ENCODE data around the gene TRIM63. TPM values are rescaled to one million over a fixed set of nuclear protein-coding genes. Genes with fewer than 3 reads are reported as not detected.

The TRIM63 gene
- total and polyA plus RNA-seq, 2 of the 13 experiments (the other 11 are each of a cell fraction or from before 2014, with no cell fraction given) = not detected

DNA sequence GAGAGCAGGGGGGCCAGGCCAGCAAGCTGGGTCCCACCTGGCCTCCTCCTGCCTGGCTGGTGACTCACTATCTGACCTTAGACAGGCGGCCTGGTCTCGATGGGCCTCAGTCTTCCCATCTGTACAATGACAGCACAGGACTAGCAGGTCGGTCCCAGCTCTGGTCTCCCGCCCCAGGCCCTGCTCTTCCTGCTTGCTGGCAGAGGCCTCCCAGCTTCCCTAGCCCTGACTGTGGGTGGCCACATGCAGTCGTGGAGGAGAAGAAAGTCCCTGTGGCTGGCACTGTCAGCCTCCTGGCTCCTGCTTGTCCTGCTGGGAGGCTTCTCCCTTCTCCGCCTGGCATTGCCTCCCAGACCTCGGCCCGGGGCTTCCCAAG is 45.0 kb downstream of the TRIM63 start (continued):
- TF ChIP-seq ZNF546 (CRISPR knock-in tag; conservative IDR thresholded peaks at IDR 0.05) (no peak), NKX3-1 (CRISPR knock-in tag; IDR thresholded peaks at IDR 0.05) (no peak), ZBTB7A (CRISPR knock-in tag; IDR thresholded peaks at IDR 0.05) (peak; percentile 18; the same call in 1 of the 2 replicates), ZMYM2 (CRISPR knock-in tag; IDR thresholded peaks at IDR 0.05) (peak; percentile 61; the same call in 1 of the 2 replicates), MIXL1 (CRISPR knock-in tag; IDR thresholded peaks at IDR 0.05) (no peak), ZSCAN9 (CRISPR knock-in tag; IDR thresholded peaks at IDR 0.05; ENCODE audit: borderline replicate concordance) (no peak), NFRKB (IDR thresholded peaks at IDR 0.05) (no peak), ZNF556 (CRISPR knock-in tag; IDR thresholded peaks at IDR 0.05; ENCODE audit: borderline replicate concordance) (no peak), PCBP2 (optimal IDR thresholded peaks at IDR 0.05; ENCODE audit: low read depth, low read length, poor library complexity, severe bottlenecking) (no peak), ZNF615 (CRISPR knock-in tag; IDR thresholded peaks at IDR 0.05; ENCODE audit: borderline replicate concordance) (no peak), RXRA (CRISPR knock-in tag; IDR thresholded peaks at IDR 0.05) (no peak), ERF (CRISPR knock-in tag; IDR thresholded peaks at IDR 0.05) (no peak), FOSL1 (CRISPR knock-in tag; IDR thresholded peaks at IDR 0.05; ENCODE audit: borderline replicate concordance) (no peak), ZFP36 (IDR thresholded peaks at IDR 0.05; ENCODE audit: borderline replicate concordance, low read depth, low read length, partially characterized antibody) (no peak), ZNF83 (CRISPR knock-in tag; IDR thresholded peaks at IDR 0.05; ENCODE audit: borderline replicate concordance) (0 out of 2 replicates have a peak, but pooled peaks have one; percentile 53)
- TF ChIP-seq, protein P1, sequence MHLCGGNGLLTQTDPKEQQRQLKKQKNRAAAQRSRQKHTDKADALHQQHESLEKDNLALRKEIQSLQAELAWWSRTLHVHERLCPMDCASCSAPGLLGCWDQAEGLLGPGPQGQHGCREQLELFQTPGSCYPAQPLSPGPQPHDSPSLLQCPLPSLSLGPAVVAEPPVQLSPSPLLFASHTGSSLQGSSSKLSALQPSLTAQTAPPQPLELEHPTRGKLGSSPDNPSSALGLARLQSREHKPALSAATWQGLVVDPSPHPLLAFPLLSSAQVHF (CRISPR knock-in tag; IDR thresholded peaks at IDR 0.05) = no peak
- TF ChIP-seq, protein P2, sequence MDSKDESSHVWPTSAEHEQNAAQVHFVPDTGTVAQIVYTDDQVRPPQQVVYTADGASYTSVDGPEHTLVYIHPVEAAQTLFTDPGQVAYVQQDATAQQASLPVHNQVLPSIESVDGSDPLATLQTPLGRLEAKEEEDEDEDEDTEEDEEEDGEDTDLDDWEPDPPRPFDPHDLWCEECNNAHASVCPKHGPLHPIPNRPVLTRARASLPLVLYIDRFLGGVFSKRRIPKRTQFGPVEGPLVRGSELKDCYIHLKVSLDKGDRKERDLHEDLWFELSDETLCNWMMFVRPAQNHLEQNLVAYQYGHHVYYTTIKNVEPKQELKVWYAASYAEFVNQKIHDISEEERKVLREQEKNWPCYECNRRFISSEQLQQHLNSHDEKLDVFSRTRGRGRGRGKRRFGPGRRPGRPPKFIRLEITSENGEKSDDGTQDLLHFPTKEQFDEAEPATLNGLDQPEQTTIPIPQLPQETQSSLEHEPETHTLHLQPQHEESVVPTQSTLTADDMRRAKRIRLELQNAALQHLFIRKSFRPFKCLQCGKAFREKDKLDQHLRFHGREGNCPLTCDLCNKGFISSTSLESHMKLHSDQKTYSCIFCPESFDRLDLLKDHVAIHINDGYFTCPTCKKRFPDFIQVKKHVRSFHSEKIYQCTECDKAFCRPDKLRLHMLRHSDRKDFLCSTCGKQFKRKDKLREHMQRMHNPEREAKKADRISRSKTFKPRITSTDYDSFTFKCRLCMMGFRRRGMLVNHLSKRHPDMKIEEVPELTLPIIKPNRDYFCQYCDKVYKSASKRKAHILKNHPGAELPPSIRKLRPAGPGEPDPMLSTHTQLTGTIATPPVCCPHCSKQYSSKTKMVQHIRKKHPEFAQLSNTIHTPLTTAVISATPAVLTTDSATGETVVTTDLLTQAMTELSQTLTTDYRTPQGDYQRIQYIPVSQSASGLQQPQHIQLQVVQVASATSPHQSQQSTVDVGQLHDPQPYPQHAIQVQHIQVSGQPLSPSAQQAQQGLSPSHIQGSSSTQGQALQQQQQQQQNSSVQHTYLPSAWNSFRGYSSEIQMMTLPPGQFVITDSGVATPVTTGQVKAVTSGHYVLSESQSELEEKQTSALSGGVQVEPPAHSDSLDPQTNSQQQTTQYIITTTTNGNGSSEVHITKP (CRISPR knock-in tag; IDR thresholded peaks at IDR 0.05; ENCODE audit: low read depth) = no peak
- TF ChIP-seq, protein P3, sequence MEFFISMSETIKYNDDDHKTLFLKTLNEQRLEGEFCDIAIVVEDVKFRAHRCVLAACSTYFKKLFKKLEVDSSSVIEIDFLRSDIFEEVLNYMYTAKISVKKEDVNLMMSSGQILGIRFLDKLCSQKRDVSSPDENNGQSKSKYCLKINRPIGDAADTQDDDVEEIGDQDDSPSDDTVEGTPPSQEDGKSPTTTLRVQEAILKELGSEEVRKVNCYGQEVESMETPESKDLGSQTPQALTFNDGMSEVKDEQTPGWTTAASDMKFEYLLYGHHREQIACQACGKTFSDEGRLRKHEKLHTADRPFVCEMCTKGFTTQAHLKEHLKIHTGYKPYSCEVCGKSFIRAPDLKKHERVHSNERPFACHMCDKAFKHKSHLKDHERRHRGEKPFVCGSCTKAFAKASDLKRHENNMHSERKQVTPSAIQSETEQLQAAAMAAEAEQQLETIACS (CRISPR knock-in tag; IDR thresholded peaks at IDR 0.05) = no peak
- TF ChIP-seq, protein P4, sequence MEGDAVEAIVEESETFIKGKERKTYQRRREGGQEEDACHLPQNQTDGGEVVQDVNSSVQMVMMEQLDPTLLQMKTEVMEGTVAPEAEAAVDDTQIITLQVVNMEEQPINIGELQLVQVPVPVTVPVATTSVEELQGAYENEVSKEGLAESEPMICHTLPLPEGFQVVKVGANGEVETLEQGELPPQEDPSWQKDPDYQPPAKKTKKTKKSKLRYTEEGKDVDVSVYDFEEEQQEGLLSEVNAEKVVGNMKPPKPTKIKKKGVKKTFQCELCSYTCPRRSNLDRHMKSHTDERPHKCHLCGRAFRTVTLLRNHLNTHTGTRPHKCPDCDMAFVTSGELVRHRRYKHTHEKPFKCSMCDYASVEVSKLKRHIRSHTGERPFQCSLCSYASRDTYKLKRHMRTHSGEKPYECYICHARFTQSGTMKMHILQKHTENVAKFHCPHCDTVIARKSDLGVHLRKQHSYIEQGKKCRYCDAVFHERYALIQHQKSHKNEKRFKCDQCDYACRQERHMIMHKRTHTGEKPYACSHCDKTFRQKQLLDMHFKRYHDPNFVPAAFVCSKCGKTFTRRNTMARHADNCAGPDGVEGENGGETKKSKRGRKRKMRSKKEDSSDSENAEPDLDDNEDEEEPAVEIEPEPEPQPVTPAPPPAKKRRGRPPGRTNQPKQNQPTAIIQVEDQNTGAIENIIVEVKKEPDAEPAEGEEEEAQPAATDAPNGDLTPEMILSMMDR (CRISPR knock-in tag; IDR thresholded peaks at IDR 0.05) = no peak
- TF ChIP-seq, protein P5, sequence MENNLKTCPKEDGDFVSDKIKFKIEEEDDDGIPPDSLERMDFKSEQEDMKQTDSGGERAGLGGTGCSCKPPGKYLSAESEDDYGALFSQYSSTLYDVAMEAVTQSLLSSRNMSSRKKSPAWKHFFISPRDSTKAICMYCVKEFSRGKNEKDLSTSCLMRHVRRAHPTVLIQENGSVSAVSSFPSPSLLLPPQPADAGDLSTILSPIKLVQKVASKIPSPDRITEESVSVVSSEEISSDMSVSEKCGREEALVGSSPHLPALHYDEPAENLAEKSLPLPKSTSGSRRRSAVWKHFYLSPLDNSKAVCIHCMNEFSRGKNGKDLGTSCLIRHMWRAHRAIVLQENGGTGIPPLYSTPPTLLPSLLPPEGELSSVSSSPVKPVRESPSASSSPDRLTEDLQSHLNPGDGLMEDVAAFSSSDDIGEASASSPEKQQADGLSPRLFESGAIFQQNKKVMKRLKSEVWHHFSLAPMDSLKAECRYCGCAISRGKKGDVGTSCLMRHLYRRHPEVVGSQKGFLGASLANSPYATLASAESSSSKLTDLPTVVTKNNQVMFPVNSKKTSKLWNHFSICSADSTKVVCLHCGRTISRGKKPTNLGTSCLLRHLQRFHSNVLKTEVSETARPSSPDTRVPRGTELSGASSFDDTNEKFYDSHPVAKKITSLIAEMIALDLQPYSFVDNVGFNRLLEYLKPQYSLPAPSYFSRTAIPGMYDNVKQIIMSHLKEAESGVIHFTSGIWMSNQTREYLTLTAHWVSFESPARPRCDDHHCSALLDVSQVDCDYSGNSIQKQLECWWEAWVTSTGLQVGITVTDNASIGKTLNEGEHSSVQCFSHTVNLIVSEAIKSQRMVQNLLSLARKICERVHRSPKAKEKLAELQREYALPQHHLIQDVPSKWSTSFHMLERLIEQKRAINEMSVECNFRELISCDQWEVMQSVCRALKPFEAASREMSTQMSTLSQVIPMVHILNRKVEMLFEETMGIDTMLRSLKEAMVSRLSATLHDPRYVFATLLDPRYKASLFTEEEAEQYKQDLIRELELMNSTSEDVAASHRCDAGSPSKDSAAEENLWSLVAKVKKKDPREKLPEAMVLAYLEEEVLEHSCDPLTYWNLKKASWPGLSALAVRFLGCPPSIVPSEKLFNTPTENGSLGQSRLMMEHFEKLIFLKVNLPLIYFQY (CRISPR knock-in tag; IDR thresholded peaks at IDR 0.05; ENCODE audit: borderline replicate concordance) = no peak
